C4-2B (cell line): ENCODE data around the gene SGMS1.

ENCODE experiments used
- CTCF ChIP-seq: fragments of 450-650 bp; conservative IDR thresholded peaks from 2 replicates; pipeline ENCODE4 v1.5.1; 2017; ENCODE audit warnings: mild to moderate bottlenecking
- ZFX ChIP-seq: fragments of 450-650 bp; IDR thresholded peaks from 2 replicates; pipeline ENCODE4 v1.6.1; 2017

- no peak for TF ChIP-seq CTCF
- TF ChIP-seq ZFX = no peak
These were observed 362.9 kb downstream of the SGMS1 start for GRCh38 chr10:50260791-50261281.
